Spleen (tissue), 7 donors: Measurements from ENCODE around the gene MAP7D2.

Experiments used
- POLR2A ChIP-seq, 3 donors: fragments of 450-650 bp; IDR thresholded peaks; one replicate each; pipeline ENCODE4 v1.5.1; 2017; ENCODE audit warnings: antibody characterized with exemption in 3 of 3, mild to moderate bottlenecking in 1 of 3
- TF ChIP-seq, protein P1 (sequence below), 11 experiments: fragments of 200-600 bp in 7 of 11; fragments of 450-650 bp in 4 of 11; sonication (generic) in 4 of 11; IDR thresholded peaks in 8 of 11; conservative IDR thresholded peaks in 3 of 11; 1 replicate in 7 of 11; 2 replicates in 4 of 11; pipeline versions ENCODE4 v1.4.0 to v1.8.0; 2016 to 2021; ENCODE audit warnings: antibody characterized with exemption in 11 of 11, inconsistent platforms in 4 of 11, mild to moderate bottlenecking in 1 of 11
- donor health status: DM: no; HTN: no; CAD: no; lungs with moderate emphysema.
- donor health status: DM: no; HTN: no; CAD: no.
- donor health status: DM: no; HTN: no; CAD: no.

DNA sequence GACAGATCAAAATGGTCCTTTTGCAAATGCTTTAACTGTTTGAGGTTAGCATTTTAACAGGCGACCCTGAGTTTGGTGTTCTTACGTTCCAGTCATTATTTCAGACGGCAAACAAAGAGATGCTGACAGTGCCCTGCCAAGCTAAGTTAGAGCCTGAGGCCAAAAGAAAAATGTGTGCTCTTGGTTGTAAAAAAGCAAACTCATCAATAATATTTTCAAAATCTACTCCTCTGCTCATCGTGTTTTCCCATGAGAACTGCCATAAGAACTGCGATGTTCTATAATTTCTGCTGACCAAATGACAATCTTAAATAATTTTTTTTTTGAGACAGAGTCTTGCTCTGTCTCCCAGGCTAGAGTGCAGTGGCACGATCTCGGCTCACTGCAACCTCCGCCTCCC is 63.2 kb downstream of the MAP7D2 start:
- TF ChIP-seq, protein P1, sequence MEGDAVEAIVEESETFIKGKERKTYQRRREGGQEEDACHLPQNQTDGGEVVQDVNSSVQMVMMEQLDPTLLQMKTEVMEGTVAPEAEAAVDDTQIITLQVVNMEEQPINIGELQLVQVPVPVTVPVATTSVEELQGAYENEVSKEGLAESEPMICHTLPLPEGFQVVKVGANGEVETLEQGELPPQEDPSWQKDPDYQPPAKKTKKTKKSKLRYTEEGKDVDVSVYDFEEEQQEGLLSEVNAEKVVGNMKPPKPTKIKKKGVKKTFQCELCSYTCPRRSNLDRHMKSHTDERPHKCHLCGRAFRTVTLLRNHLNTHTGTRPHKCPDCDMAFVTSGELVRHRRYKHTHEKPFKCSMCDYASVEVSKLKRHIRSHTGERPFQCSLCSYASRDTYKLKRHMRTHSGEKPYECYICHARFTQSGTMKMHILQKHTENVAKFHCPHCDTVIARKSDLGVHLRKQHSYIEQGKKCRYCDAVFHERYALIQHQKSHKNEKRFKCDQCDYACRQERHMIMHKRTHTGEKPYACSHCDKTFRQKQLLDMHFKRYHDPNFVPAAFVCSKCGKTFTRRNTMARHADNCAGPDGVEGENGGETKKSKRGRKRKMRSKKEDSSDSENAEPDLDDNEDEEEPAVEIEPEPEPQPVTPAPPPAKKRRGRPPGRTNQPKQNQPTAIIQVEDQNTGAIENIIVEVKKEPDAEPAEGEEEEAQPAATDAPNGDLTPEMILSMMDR (IDR thresholded peaks at IDR 0.05 in 8 of 11, conservative IDR thresholded peaks at IDR 0.05 in 3 of 11): no peak
- no peak for TF ChIP-seq POLR2A (IDR thresholded peaks at IDR 0.05)
